HFFc6 (cell line): Measurements from ENCODE around the gene PUDP. TPM values are rescaled to one million over a fixed set of nuclear protein-coding genes. Genes with fewer than 3 reads are reported as not detected.

Source experiments
- DNase-seq: peaks from one replicate; pipeline ENCODE4 v3.0.0-alpha.2; 2018
- H3K27ac Mint-ChIP-seq: 2 replicates; pipeline ENCODE4 v1.8.0; 2020; ENCODE audit warnings: mild to moderate bottlenecking, mixed read lengths
- H3K27me3 Mint-ChIP-seq: 2 replicates; pipeline ENCODE4 v1.8.0; 2021; ENCODE audit warnings: mild to moderate bottlenecking, moderate library complexity, mixed read lengths; ENCODE audit not compliant: insufficient read depth
- H3K36me3 Mint-ChIP-seq: 2 replicates; pipeline ENCODE4 v1.8.0; 2021; ENCODE audit warnings: low read depth, mixed read lengths
- H3K4me1 Mint-ChIP-seq: 2 replicates; pipeline ENCODE4 v1.8.0; 2020; ENCODE audit warnings: low read depth, mixed read lengths
- H3K4me3 Mint-ChIP-seq: 2 replicates; pipeline ENCODE4 v1.8.0; 2020; ENCODE audit warnings: mild to moderate bottlenecking, moderate library complexity, mixed read lengths
- H3K9me3 Mint-ChIP-seq: 2 replicates; pipeline ENCODE4 v1.8.0; 2020; ENCODE audit warnings: mild to moderate bottlenecking, mixed read lengths
- CTCF ChIP-seq: fragments of 200-600 bp; sonication (generic); IDR thresholded peaks from 2 replicates; pipeline ENCODE4 v1.5.0; 2021; ENCODE audit warnings: antibody characterized with exemption, mild to moderate bottlenecking
- total RNA-seq, 6 experiments: library from RNA; stranded (reverse); fragmentation: NEBNext Ultra II Directional; extraction: Animal tissue kit (Norgen Biotek cat#: 25700); gene quantifications; 2 replicates in 1 of 6; 3 replicates in 5 of 6; pipeline ENCODE4 v1.2.3, GENCODE V29; 2021

PUDP gene
- total RNA-seq, 6 experiments from 2014 or later = 23.6 to 30.9 (median 25.9) TPM

- Mint-ChIP-seq H3K9me3 (no peaks in the 10 kb centered on the region), H3K27me3 (no peaks in the 10 kb centered on the region), H3K4me3 (no peak overlapping the region), H3K4me1 (peaks cover 10% of the 10 kb centered on the region), H3K36me3 (no peaks in the 10 kb centered on the region), H3K27ac (no peak overlapping the region)
- no peak for TF ChIP-seq CTCF
- no peak for DNase-seq
Measured at GRCh38 chrX:7156879-7157278, 8.9 kb upstream of the PUDP start.

GRCh38 chrX:7155163-7155562 is 7.2 kb upstream of the PUDP start:
- Mint-ChIP-seq H3K36me3 (no peaks in the 10 kb centered on the region), H3K9me3 (no peaks in the 10 kb centered on the region), H3K4me1 (peaks cover 10% of the 10 kb centered on the region), H3K4me3 (no peak overlapping the region), H3K27ac (no peak overlapping the region), H3K27me3 (no peaks in the 10 kb centered on the region)
- no peak for DNase-seq
- TF ChIP-seq CTCF = no peak

- no peak for TF ChIP-seq CTCF
- Mint-ChIP-seq H3K27ac (no peak overlapping the region), H3K9me3 (no peaks in the 10 kb centered on the region), H3K27me3 (no peaks in the 10 kb centered on the region), H3K4me3 (no peak overlapping the region), H3K4me1 (peaks cover under 1% of the 10 kb centered on the region), H3K36me3 (no peaks in the 10 kb centered on the region)
- no peak for DNase-seq
Measured at GRCh38 chrX:7154041-7154597, 6.2 kb upstream of the PUDP start.

GRCh38 chrX:7153231-7153630 is 5.3 kb upstream of the PUDP start:
- no peaks in the 10 kb centered on the region for H3K36me3 Mint-ChIP-seq
- H3K4me3 Mint-ChIP-seq = no peak overlapping the region
- no peaks in the 10 kb centered on the region for H3K4me1 Mint-ChIP-seq
- TF ChIP-seq CTCF = no peak
- no peak overlapping the region for H3K27ac Mint-ChIP-seq
- H3K27me3 Mint-ChIP-seq = no peaks in the 10 kb centered on the region
- no peak for DNase-seq
- no peaks in the 10 kb centered on the region for H3K9me3 Mint-ChIP-seq

- no peak for DNase-seq
- H3K27ac Mint-ChIP-seq = no peak overlapping the region
- TF ChIP-seq CTCF = no peak
- H3K4me3 Mint-ChIP-seq = no peak overlapping the region
- H3K9me3 Mint-ChIP-seq = no peaks in the 10 kb centered on the region
- H3K4me1 Mint-ChIP-seq = peaks cover 21% of the 10 kb centered on the region
- no peaks in the 10 kb centered on the region for H3K27me3 Mint-ChIP-seq
- H3K36me3 Mint-ChIP-seq = no peaks in the 10 kb centered on the region
Measured at GRCh38 chrX:7149411-7149810, 1.5 kb upstream of the PUDP start.
